A549 (cell line): ENCODE data around the gene APBB2. TPM values are rescaled to one million over a fixed set of nuclear protein-coding genes. Genes with fewer than 3 reads are reported as not detected.

Experiments used
- ATAC-seq, 2 experiments: fragments of 200-7000 bp in 1 of 2; fragments of >200 bp in 1 of 2; cut with Nextera tagmentation in 1 of 2; cut with Tn5 transposase in 1 of 2; 3 replicates each; pipeline versions ENCODE4 v1.8.0 to v1.9.1; 2018 to 2020; ENCODE audit warnings: mild to moderate bottlenecking in 1 of 2, moderate library complexity in 1 of 2
- CTCF ChIA-PET: fragments of 300-600 bp; sonication (Branson Sonifier 250); formaldehyde crosslinking; extraction: SDS; loops from one replicate; lab custom pipeline; 2021; ENCODE audit warnings: antibody characterized with exemption, inconsistent platforms; lab: Yijun Ruan, JAX
- POLR2A ChIA-PET: fragments of 350-600 bp; formaldehyde crosslinking; extraction: SDS; loops from one replicate; lab custom pipeline; 2021; ENCODE audit warnings: antibody characterized with exemption, inconsistent platforms; lab: Yijun Ruan, JAX
- DNase-seq, 2 experiments: peaks; one replicate each; pipeline versions ENCODE4 v3.0.0 to v3.0.0-alpha.2; 2011 to 2016; ENCODE audit warnings: low read depth in 1 of 2, low spot score in 1 of 2
- FAIRE-seq: peaks from 2 replicates; lab custom pipeline; 2011; peaks lifted over from hg19 to GRCh38; lab: Jason Lieb, UNC
- H3K27ac ChIP-seq, 2 experiments: fragments of >200 bp; sonication (Bioruptor Twin); formaldehyde crosslinking; 3 replicates each; pipeline ENCODE4 v1.5.1; 2016 to 2017
- H3K4me1 ChIP-seq: fragments of >200 bp; sonication (Bioruptor Twin); formaldehyde crosslinking; 3 replicates; pipeline ENCODE4 v1.6.1; 2016
- H3K4me2 ChIP-seq: fragments of >200 bp; sonication (Bioruptor Twin); formaldehyde crosslinking; 3 replicates; pipeline ENCODE4 v1.6.1; 2016
- H3K4me3 ChIP-seq: fragments of >200 bp; sonication (Bioruptor Twin); formaldehyde crosslinking; 3 replicates; pipeline ENCODE4 v1.5.1; 2016
- H3K9me3 ChIP-seq: fragments of >200 bp; sonication (Bioruptor Twin); formaldehyde crosslinking; 3 replicates; pipeline ENCODE4 v1.6.1; 2016
- BHLHE40 ChIP-seq: IDR thresholded peaks from 2 replicates; pipeline ENCODE4 v1.6.1; 2012; ENCODE audit warnings: low read depth, low read length, inconsistent platforms
- CBX2 ChIP-seq: fragments of 200-600 bp; sonication (generic); IDR thresholded peaks from 2 replicates; pipeline ENCODE4 v1.6.1; 2016; ENCODE audit warnings: low read depth, mild to moderate bottlenecking, borderline replicate concordance
- CEBPB ChIP-seq, 2 experiments: fragments of >200 bp in 1 of 2; sonication (Bioruptor Twin) in 1 of 2; formaldehyde crosslinking in 1 of 2; IDR thresholded peaks; 2 replicates each; pipeline ENCODE4 v1.6.1; 2012 to 2016
- CHD2 ChIP-seq: fragments of 150-350 bp; IDR thresholded peaks from 2 replicates; pipeline ENCODE4 v1.6.1; 2014; ENCODE audit warnings: low read length; ENCODE audit not compliant: partially characterized antibody
- CHD4 ChIP-seq: fragments of 200-600 bp; sonication (generic); IDR thresholded peaks from 2 replicates; pipeline ENCODE4 v1.6.1; 2016; ENCODE audit warnings: antibody characterized with exemption, mild to moderate bottlenecking, borderline replicate concordance
- EP300 ChIP-seq, 2 experiments: fragments of >200 bp; sonication (Bioruptor Twin); formaldehyde crosslinking; IDR thresholded peaks; 2 replicates in 1 of 2; 3 replicates in 1 of 2; pipeline ENCODE4 v1.6.1; 2016 to 2017
- FOXS1 ChIP-seq: fragments of 250-450 bp; sonication (Bioruptor Pico); IDR thresholded peaks from 2 replicates; pipeline ENCODE4 v1.5.0; 2020; ENCODE audit warnings: mild to moderate bottlenecking, moderate library complexity
- HEYL ChIP-seq: fragments of 250-450 bp; sonication (Bioruptor Pico); IDR thresholded peaks from 2 replicates; pipeline ENCODE4 v1.8.0; 2021; ENCODE audit warnings: mild to moderate bottlenecking, moderate library complexity
- JUNB ChIP-seq: fragments of >200 bp; sonication (Bioruptor Twin); formaldehyde crosslinking; IDR thresholded peaks from 2 replicates; pipeline ENCODE4 v1.6.1; 2016
- MAFK ChIP-seq: fragments of 450-650 bp; IDR thresholded peaks from 2 replicates; pipeline ENCODE4 v1.6.1; 2014; ENCODE audit not compliant: partially characterized antibody
- MYC ChIP-seq: IDR thresholded peaks from 2 replicates; pipeline ENCODE4 v1.6.1; 2012; ENCODE audit warnings: mild to moderate bottlenecking, inconsistent platforms, low read length, improper control_type of control experiment, borderline replicate concordance
- POLR2A ChIP-seq: IDR thresholded peaks from 2 replicates; pipeline ENCODE4 v1.6.1; 2012; ENCODE audit warnings: mild to moderate bottlenecking, low read length
- POLR2AphosphoS2 ChIP-seq: conservative IDR thresholded peaks from 2 replicates; pipeline ENCODE4 v1.6.1; 2012; ENCODE audit warnings: low read length, improper control_type of control experiment, inconsistent platforms
- RAD21 ChIP-seq, 2 experiments: fragments of >200 bp in 1 of 2; sonication (Bioruptor Twin) in 1 of 2; formaldehyde crosslinking in 1 of 2; IDR thresholded peaks in 1 of 2; conservative IDR thresholded peaks in 1 of 2; 2 replicates in 1 of 2; 3 replicates in 1 of 2; pipeline ENCODE4 v1.6.1; 2012 to 2018; ENCODE audit warnings: inconsistent platforms in 1 of 2
- RFX5 ChIP-seq: fragments of 450-650 bp; IDR thresholded peaks from 2 replicates; pipeline ENCODE4 v1.7.1; 2014; ENCODE audit warnings: antibody characterized with exemption, mild to moderate bottlenecking, moderate library complexity
- RNF2 ChIP-seq: fragments of 200-600 bp; sonication (generic); IDR thresholded peaks from 2 replicates; pipeline ENCODE4 v1.6.1; 2016; ENCODE audit warnings: low read depth, mild to moderate bottlenecking, antibody characterized with exemption, moderate library complexity, borderline replicate concordance
- SMC3 ChIP-seq: fragments of >200 bp; sonication (Bioruptor Twin); formaldehyde crosslinking; IDR thresholded peaks from 3 replicates; pipeline ENCODE4 v1.6.1; 2018; ENCODE audit warnings: inconsistent platforms
- ZC3H11A ChIP-seq: fragments of 450-650 bp; IDR thresholded peaks from 2 replicates; pipeline ENCODE4 v1.6.1; 2014; ENCODE audit warnings: antibody characterized with exemption, mild to moderate bottlenecking
- WGBS: methylation state at CpG from one replicate; pipeline ENCODE4 v1.1.6; 2017; ENCODE audit errors: missing lambda C conversion rate; 5-methylcytosine and 5-hydroxymethylcytosine counted together
- polyA plus RNA-seq, 4 experiments: library from polyadenylated mRNA; depleted of rRNA in 3 of 4; stranded (reverse); fragments of >200 nt; fragmentation: RNase III in 1 of 4; extraction: RNeasy Plus Mini Kit Qiagen cat#74134 plus additional on column Dnase treatment in 1 of 4; gene quantifications; 2 replicates in 3 of 4; 3 replicates in 1 of 4; pipeline ENCODE4 v1.2.3, GENCODE V29; 2011 to 2017
- TF ChIP-seq, protein P1 (sequence below): fragments of 450-650 bp; IDR thresholded peaks from 2 replicates; pipeline ENCODE4 v1.6.1; 2014; ENCODE audit warnings: antibody characterized with exemption
- TF ChIP-seq, protein P2 (sequence below): fragments of 250-450 bp; sonication (Bioruptor Pico); IDR thresholded peaks from 2 replicates; pipeline ENCODE4 v1.5.0; 2020; ENCODE audit warnings: low read depth, mild to moderate bottlenecking, moderate library complexity
- TF ChIP-seq, protein P3 (sequence below): fragments of 250-450 bp; sonication (Bioruptor Pico); IDR thresholded peaks from 2 replicates; pipeline ENCODE4 v1.5.0; 2021; ENCODE audit warnings: mild to moderate bottlenecking, moderate library complexity, borderline replicate concordance
- TF ChIP-seq, protein P4 (sequence below): fragments of 200-600 bp; sonication (generic); IDR thresholded peaks from 2 replicates; pipeline ENCODE4 v1.6.1; 2016; ENCODE audit warnings: antibody characterized with exemption, mild to moderate bottlenecking, moderate library complexity

APBB2 gene
- polyA plus RNA-seq, 2 of the 4 experiments (the other 2 are of a cell fraction) = 8.3 to 31.9 TPM

DNA sequence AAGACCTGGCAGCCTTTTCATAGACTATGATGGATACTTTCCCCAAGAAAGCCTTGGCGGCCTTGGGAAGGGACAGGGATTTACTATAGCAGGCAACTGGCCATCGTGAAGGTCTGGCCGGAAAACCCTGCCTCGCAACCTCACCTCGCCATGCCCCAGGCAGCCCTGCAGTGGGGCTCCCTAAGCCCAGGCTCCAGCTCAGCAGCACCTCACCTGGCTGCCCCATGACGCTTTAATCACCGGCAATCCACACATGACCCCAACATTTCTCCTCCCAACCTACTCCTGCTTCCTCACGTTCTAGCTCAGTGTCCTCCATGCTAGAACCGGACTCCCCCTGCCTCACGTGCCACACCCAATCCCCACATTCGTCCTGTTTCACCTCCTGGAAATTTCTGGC, 382.2 kb downstream of the APBB2 start:
- TF ChIP-seq ZC3H11A (no peak), RAD21 (conservative IDR thresholded peaks at IDR 0.05 in 1 of 2, IDR thresholded peaks at IDR 0.05 in 1 of 2) (no peak), CHD2 (no peak), CHD4 (no peak), POLR2A (no peak), MYC (no peak), EP300 (IDR thresholded peaks at IDR 0.05) (no peak), BHLHE40 (no peak)
- TF ChIP-seq, protein P1, sequence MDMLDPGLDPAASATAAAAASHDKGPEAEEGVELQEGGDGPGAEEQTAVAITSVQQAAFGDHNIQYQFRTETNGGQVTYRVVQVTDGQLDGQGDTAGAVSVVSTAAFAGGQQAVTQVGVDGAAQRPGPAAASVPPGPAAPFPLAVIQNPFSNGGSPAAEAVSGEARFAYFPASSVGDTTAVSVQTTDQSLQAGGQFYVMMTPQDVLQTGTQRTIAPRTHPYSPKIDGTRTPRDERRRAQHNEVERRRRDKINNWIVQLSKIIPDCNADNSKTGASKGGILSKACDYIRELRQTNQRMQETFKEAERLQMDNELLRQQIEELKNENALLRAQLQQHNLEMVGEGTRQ = no peak
- WGBS = 86% methylated on average over 11 of the region's 11 CpGs
- Histone ChIP-seq H3K4me3 (no peak overlapping the region), H3K4me1 (no peaks in the 10 kb centered on the region), H3K27ac (no peak overlapping the region), H3K4me2 (no peak overlapping the region), H3K9me3 (no peaks in the 10 kb centered on the region)
- POLR2A ChIA-PET = no interaction called here
- CTCF ChIA-PET = interaction anchor here (0.7 kb wide), 1 partner anchor 38 kb away, joined by 3 read pairs; no protein-coding TSS in a partner anchor
- ATAC-seq = no peak
- FAIRE-seq = no peak
- DNase-seq = no peak

DNA sequence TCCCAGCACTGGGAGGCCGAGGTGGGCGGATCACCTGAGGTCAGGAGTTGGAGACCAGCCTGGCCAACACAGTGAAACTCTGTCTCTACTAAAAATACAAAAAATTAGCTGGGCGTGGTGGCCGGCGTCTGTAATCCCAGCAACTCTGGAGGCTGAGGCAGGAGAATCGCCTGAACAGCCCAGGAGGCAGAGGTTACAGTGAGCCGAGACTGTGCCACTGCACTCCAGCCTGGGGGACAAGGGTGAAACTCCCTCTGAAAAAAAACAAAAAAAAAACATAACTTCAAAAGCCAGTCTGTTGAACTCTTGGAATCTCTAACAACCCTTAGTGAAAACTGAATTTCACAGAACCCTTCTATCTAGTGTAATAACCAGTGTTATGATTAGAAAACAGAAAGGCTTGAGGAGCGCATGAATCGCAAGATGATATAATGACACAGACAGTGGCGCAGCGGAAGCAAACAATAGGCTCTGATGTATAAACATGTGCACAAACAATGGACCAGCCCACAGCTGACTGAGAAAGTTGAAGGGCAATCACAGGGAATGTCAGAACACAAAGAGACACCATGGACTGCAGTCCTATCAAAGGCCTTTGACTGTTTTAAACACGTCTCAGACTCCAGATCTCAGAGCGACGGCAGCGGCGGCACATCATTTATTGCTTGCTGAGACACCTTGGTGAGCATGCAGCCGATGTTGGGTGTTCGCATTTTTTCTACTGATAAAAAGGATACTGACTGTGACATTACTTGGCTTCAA, 383.0 kb downstream of the APBB2 start:
- no peak overlapping the region for H3K4me2 ChIP-seq
- DNase-seq (no peak), ATAC-seq (no peak), FAIRE-seq (no peak)
- H3K9me3 ChIP-seq = no peaks in the 10 kb centered on the region
- H3K4me1 ChIP-seq = no peaks in the 10 kb centered on the region
- H3K27ac ChIP-seq = no peak overlapping the region
- no peak for TF ChIP-seq FOXS1 (CRISPR knock-in tag)
- no peak for TF ChIP-seq MAFK
- TF ChIP-seq, protein P2, sequence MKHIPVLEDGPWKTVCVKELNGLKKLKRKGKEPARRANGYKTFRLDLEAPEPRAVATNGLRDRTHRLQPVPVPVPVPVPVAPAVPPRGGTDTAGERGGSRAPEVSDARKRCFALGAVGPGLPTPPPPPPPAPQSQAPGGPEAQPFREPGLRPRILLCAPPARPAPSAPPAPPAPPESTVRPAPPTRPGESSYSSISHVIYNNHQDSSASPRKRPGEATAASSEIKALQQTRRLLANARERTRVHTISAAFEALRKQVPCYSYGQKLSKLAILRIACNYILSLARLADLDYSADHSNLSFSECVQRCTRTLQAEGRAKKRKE (CRISPR knock-in tag) = no peak
- TF ChIP-seq SMC3 = no peak
- no peak for TF ChIP-seq RNF2
- TF ChIP-seq HEYL (CRISPR knock-in tag) = no peak
- TF ChIP-seq RAD21 (conservative IDR thresholded peaks at IDR 0.05 in 1 of 2, IDR thresholded peaks at IDR 0.05 in 1 of 2) = no peak
- TF ChIP-seq RFX5 = no peak
- TF ChIP-seq, protein P1 = no peak
- TF ChIP-seq JUNB = no peak
- CTCF ChIA-PET = interaction anchor here (2.0 kb wide), 1 partner anchor 10 kb away, joined by 8 read pairs; no protein-coding TSS in a partner anchor
- POLR2A ChIA-PET = no interaction called here
- H3K4me3 ChIP-seq = no peak overlapping the region
- WGBS = 93% methylated on average over 16 of the region's 18 CpGs

DNA sequence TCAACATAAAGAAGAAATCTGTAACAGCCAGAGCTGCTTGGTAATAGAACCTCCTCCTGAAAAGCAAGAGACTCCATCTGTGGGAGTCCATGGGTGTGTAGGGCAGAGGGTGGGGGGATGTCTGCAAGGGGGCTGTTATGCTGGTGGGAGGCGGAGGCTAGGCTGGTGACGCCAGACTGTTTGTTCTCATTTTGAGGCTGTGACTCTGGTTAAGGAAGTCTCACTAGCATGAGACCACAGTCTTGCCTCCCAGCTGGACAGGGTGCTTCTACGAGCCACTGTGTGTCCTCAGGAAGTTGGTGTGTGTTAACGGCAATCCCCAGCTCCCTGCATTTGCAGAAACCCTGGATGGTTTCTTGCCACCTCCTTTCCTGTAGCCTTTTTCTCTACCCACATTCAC, 384.8 kb downstream of the APBB2 start:
- no peaks in the 10 kb centered on the region for H3K4me1 ChIP-seq
- H3K9me3 ChIP-seq = no peaks in the 10 kb centered on the region
- no peak overlapping the region for H3K4me2 ChIP-seq
- no peak overlapping the region for H3K27ac ChIP-seq
- no peak overlapping the region for H3K4me3 ChIP-seq
- ATAC-seq = no peak
- 89% methylated on average over 4 of the region's 4 CpGs for WGBS
- no peak for DNase-seq
- ChIA-PET CTCF (interaction anchor here (0.9 to 2.0 kb wide), 2 partner anchors 10 to 12 kb away, joined by 3 to 8 read pairs; no protein-coding TSS in a partner anchor), POLR2A (no interaction called here)
- no peak for FAIRE-seq
- no peak for TF ChIP-seq MYC
- no peak for TF ChIP-seq EP300 (IDR thresholded peaks at IDR 0.05)
- TF ChIP-seq, protein P3, sequence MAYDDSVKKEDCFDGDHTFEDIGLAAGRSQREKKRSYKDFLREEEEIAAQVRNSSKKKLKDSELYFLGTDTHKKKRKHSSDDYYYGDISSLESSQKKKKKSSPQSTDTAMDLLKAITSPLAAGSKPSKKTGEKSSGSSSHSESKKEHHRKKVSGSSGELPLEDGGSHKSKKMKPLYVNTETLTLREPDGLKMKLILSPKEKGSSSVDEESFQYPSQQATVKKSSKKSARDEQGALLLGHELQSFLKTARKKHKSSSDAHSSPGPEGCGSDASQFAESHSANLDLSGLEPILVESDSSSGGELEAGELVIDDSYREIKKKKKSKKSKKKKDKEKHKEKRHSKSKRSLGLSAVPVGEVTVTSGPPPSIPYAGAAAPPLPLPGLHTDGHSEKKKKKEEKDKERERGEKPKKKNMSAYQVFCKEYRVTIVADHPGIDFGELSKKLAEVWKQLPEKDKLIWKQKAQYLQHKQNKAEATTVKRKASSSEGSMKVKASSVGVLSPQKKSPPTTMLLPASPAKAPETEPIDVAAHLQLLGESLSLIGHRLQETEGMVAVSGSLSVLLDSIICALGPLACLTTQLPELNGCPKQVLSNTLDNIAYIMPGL (CRISPR knock-in tag) = no peak
- no peak for TF ChIP-seq CBX2
- TF ChIP-seq, protein P2 (CRISPR knock-in tag) = no peak
- TF ChIP-seq JUNB = no peak
- TF ChIP-seq CEBPB (IDR thresholded peaks at IDR 0.05) = no peak
- no peak for TF ChIP-seq SMC3
- TF ChIP-seq, protein P4, sequence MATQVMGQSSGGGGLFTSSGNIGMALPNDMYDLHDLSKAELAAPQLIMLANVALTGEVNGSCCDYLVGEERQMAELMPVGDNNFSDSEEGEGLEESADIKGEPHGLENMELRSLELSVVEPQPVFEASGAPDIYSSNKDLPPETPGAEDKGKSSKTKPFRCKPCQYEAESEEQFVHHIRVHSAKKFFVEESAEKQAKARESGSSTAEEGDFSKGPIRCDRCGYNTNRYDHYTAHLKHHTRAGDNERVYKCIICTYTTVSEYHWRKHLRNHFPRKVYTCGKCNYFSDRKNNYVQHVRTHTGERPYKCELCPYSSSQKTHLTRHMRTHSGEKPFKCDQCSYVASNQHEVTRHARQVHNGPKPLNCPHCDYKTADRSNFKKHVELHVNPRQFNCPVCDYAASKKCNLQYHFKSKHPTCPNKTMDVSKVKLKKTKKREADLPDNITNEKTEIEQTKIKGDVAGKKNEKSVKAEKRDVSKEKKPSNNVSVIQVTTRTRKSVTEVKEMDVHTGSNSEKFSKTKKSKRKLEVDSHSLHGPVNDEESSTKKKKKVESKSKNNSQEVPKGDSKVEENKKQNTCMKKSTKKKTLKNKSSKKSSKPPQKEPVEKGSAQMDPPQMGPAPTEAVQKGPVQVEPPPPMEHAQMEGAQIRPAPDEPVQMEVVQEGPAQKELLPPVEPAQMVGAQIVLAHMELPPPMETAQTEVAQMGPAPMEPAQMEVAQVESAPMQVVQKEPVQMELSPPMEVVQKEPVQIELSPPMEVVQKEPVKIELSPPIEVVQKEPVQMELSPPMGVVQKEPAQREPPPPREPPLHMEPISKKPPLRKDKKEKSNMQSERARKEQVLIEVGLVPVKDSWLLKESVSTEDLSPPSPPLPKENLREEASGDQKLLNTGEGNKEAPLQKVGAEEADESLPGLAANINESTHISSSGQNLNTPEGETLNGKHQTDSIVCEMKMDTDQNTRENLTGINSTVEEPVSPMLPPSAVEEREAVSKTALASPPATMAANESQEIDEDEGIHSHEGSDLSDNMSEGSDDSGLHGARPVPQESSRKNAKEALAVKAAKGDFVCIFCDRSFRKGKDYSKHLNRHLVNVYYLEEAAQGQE = no peak
- TF ChIP-seq RNF2 = no peak
- TF ChIP-seq POLR2AphosphoS2 = no peak
